ENCODE data around the gene ANKRD10.

The ANKRD10 gene

DNA sequence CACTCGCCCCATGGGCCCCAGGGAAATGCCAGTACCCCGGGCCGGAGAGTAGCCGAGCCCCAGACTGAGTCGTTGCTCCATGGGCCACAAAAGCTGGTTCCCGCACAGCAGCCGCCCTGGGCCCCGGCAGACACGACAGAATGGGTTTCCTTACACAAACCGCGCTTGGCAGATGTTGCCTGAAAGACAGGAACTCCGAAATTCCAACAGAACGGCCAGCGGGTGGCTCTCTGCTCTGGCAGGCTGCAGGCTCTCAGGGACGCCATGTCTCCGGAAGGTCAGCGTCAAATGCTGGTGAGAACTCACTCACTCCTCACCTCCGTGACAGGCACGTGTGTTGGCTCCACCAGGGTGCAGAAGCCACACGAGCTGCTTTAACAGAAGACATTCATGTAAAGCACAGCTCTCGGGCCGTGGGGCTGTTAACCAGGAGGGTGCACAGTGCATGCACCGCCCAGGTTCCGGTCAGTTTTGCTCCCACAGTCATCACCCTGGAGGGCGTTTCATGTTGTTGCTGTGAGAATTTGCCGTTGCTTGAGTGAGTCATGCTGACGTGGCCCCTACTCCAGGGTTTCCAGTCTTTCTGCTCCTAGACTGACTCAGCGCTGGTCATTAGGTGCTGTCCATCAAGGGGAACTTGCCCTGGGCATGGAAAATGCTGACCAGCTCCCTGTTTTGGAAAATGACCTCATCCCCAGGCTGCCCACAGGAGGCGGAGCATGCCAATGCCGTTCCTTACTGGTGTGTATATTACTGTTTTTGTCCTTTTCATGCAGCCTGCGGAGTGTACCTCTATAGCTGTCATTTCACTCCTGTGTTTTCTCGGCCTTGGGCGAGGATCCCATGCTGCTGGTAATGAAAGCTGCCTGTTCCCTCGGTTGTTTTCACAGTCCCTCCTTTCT is 44.8 kb downstream of the ANKRD10 start (continued):
- TF ChIP-seq ZNF670 (tag by site-specific recombination; IDR thresholded peaks at IDR 0.05; ENCODE audit: low read depth) (0 out of 2 replicates have a peak, but pooled peaks have one; percentile 7), TRIM28 (IDR thresholded peaks at IDR 0.05; ENCODE audit: borderline replicate concordance, low read length) (peak; percentile 68), ZNF549 (tag by site-specific recombination; IDR thresholded peaks at IDR 0.05) (no peak), ZNF521 (tag by site-specific recombination; IDR thresholded peaks at IDR 0.05) (no peak), ZBTB7A (tag by site-specific recombination; IDR thresholded peaks at IDR 0.05; ENCODE audit: low read depth) (no peak), ZNF660 (tag by site-specific recombination; IDR thresholded peaks at IDR 0.05) (peak; percentile 95), ZFP69B (tag by site-specific recombination; IDR thresholded peaks at IDR 0.05) (peak; percentile 79; the same call in 1 of the 2 replicates), ZNF366 (tag by site-specific recombination; conservative IDR thresholded peaks at IDR 0.05) (peak; percentile 95), ZNF324 (tag by site-specific recombination; IDR thresholded peaks at IDR 0.05) (peak; percentile 99), ZNF19 (tag by site-specific recombination; IDR thresholded peaks at IDR 0.05; ENCODE audit: low read depth) (no peak), ZNF48 (tag by site-specific recombination; IDR thresholded peaks at IDR 0.05) (no peak), OVOL3 (tag by site-specific recombination; IDR thresholded peaks at IDR 0.05) (no peak), ZNF626 (tag by site-specific recombination; IDR thresholded peaks at IDR 0.05) (no peak), ZNF335 (tag by site-specific recombination; conservative IDR thresholded peaks at IDR 0.05) (0 out of 2 replicates have a peak, but pooled peaks have one; percentile 16), FEZF1 (tag by site-specific recombination; IDR thresholded peaks at IDR 0.05) (peak; percentile 78), ZNF777 (tag by site-specific recombination; IDR thresholded peaks at IDR 0.05; ENCODE audit: borderline replicate concordance) (no peak), SETDB1 (IDR thresholded peaks at IDR 0.05; ENCODE audit: insufficient read length, low read length) (peak; percentile 73), SP3 (tag by site-specific recombination; IDR thresholded peaks at IDR 0.05) (peak; percentile 87), SCRT1 (tag by site-specific recombination; IDR thresholded peaks at IDR 0.05; ENCODE audit: borderline replicate concordance) (no peak), ZNF121 (tag by site-specific recombination; IDR thresholded peaks at IDR 0.05) (peak; percentile 23; the same call in 1 of the 2 replicates)
- TF ChIP-seq, protein P1, sequence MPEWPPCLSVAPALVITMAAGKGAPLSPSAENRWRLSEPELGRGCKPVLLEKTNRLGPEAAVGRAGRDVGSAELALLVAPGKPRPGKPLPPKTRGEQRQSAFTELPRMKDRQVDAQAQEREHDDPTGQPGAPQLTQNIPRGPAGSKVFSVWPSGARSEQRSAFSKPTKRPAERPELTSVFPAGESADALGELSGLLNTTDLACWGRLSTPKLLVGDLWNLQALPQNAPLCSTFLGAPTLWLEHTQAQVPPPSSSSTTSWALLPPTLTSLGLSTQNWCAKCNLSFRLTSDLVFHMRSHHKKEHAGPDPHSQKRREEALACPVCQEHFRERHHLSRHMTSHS (tag by site-specific recombination; IDR thresholded peaks at IDR 0.05): no peak; the same call in 1 of the 2 replicates
- TF ChIP-seq, protein P2, sequence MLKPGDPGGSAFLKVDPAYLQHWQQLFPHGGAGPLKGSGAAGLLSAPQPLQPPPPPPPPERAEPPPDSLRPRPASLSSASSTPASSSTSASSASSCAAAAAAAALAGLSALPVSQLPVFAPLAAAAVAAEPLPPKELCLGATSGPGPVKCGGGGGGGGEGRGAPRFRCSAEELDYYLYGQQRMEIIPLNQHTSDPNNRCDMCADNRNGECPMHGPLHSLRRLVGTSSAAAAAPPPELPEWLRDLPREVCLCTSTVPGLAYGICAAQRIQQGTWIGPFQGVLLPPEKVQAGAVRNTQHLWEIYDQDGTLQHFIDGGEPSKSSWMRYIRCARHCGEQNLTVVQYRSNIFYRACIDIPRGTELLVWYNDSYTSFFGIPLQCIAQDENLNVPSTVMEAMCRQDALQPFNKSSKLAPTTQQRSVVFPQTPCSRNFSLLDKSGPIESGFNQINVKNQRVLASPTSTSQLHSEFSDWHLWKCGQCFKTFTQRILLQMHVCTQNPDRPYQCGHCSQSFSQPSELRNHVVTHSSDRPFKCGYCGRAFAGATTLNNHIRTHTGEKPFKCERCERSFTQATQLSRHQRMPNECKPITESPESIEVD (tag by site-specific recombination; IDR thresholded peaks at IDR 0.05): peak; percentile 73; the same call in 1 of the 2 replicates
- TF ChIP-seq, protein P3, sequence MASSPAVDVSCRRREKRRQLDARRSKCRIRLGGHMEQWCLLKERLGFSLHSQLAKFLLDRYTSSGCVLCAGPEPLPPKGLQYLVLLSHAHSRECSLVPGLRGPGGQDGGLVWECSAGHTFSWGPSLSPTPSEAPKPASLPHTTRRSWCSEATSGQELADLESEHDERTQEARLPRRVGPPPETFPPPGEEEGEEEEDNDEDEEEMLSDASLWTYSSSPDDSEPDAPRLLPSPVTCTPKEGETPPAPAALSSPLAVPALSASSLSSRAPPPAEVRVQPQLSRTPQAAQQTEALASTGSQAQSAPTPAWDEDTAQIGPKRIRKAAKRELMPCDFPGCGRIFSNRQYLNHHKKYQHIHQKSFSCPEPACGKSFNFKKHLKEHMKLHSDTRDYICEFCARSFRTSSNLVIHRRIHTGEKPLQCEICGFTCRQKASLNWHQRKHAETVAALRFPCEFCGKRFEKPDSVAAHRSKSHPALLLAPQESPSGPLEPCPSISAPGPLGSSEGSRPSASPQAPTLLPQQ (tag by site-specific recombination; IDR thresholded peaks at IDR 0.05): peak; percentile 69; the same call in 1 of the 2 replicates
- TF ChIP-seq, protein P4, sequence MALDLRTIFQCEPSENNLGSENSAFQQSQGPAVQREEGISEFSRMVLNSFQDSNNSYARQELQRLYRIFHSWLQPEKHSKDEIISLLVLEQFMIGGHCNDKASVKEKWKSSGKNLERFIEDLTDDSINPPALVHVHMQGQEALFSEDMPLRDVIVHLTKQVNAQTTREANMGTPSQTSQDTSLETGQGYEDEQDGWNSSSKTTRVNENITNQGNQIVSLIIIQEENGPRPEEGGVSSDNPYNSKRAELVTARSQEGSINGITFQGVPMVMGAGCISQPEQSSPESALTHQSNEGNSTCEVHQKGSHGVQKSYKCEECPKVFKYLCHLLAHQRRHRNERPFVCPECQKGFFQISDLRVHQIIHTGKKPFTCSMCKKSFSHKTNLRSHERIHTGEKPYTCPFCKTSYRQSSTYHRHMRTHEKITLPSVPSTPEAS (tag by site-specific recombination; IDR thresholded peaks at IDR 0.05): peak; percentile 40; the same call in 1 of the 2 replicates
- TF ChIP-seq, protein P5, sequence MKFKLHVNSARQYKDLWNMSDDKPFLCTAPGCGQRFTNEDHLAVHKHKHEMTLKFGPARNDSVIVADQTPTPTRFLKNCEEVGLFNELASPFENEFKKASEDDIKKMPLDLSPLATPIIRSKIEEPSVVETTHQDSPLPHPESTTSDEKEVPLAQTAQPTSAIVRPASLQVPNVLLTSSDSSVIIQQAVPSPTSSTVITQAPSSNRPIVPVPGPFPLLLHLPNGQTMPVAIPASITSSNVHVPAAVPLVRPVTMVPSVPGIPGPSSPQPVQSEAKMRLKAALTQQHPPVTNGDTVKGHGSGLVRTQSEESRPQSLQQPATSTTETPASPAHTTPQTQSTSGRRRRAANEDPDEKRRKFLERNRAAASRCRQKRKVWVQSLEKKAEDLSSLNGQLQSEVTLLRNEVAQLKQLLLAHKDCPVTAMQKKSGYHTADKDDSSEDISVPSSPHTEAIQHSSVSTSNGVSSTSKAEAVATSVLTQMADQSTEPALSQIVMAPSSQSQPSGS (tag by site-specific recombination; IDR thresholded peaks at IDR 0.05; ENCODE audit: low read depth): peak; percentile 97
- TF ChIP-seq, protein P6, sequence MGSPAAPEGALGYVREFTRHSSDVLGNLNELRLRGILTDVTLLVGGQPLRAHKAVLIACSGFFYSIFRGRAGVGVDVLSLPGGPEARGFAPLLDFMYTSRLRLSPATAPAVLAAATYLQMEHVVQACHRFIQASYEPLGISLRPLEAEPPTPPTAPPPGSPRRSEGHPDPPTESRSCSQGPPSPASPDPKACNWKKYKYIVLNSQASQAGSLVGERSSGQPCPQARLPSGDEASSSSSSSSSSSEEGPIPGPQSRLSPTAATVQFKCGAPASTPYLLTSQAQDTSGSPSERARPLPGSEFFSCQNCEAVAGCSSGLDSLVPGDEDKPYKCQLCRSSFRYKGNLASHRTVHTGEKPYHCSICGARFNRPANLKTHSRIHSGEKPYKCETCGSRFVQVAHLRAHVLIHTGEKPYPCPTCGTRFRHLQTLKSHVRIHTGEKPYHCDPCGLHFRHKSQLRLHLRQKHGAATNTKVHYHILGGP (tag by site-specific recombination; IDR thresholded peaks at IDR 0.05): no peak
- TF ChIP-seq, protein P7, sequence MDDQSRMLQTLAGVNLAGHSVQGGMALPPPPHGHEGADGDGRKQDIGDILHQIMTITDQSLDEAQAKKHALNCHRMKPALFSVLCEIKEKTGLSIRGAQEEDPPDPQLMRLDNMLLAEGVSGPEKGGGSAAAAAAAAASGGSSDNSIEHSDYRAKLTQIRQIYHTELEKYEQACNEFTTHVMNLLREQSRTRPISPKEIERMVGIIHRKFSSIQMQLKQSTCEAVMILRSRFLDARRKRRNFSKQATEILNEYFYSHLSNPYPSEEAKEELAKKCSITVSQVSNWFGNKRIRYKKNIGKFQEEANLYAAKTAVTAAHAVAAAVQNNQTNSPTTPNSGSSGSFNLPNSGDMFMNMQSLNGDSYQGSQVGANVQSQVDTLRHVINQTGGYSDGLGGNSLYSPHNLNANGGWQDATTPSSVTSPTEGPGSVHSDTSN (CRISPR knock-in tag; IDR thresholded peaks at IDR 0.05): no peak; the same call in 1 of the 2 replicates
- TF ChIP-seq, protein P8, sequence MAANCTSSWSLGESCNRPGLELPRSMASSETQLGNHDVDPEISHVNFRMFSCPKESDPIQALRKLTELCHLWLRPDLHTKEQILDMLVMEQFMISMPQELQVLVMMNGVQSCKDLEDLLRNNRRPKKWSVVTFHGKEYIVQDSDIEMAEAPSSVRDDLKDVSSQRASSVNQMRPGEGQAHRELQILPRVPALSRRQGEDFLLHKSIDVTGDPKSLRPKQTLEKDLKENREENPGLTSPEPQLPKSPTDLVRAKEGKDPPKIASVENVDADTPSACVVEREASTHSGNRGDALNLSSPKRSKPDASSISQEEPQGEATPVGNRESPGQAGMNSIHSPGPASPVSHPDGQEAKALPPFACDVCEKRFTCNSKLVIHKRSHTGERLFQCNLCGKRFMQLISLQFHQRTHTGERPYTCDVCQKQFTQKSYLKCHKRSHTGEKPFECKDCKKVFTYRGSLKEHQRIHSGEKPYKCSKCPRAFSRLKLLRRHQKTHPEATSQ (tag by site-specific recombination; IDR thresholded peaks at IDR 0.05): no peak

All from HEK293 (cell line).